ENCODE measurements around the gene RABGAP1L. TPM values are rescaled to one million over a fixed set of nuclear protein-coding genes. Genes with fewer than 3 reads are reported as not detected.
A peak's percentile ranks its signal among the peaks of the same experiment; 100 is the strongest.

Gene RABGAP1L
- total and polyA plus RNA-seq, 7 experiments from 2014 or later: 38.4 to 97.4 (median 55.1) TPM

DNA sequence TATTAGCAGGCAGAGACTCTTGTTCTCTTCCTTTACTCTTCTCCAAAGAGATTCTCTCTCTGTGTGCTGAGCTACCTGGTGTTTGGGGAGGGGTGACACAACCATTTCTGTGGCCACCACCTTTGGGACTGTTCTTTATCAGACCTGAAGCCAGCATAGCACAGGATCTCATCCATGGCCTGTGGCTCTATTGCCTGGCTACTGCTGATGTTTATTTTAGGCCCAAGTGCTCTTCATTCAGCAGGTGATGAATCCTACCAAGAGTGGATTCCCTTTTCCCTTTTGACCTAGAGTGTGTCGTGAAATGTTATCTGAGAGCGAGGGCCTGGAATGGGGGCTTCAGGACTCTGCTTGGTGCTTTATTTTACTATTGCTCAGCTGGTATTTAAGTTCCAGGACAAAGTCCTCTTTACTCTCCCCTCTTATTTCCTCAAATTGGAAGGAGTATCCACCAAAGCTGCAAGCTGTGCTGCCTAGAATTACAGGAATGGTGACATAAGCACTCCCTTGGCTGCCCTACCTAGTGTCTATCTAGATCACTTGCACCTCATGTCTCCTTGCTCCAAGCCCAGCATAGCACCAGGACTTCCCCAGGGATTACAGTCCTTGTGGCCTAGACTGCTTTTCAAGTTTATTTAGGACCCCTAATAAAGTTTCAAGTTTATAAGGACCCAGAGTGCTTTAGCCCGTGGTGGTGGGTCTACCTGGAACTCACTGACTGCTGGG is 193.7 kb downstream of the RABGAP1L start:
- ChIA-PET CTCF (no interaction called here), POLR2A (no interaction called here)
- Mint-ChIP-seq H3K9me3 (peaks cover 0 to 15% (median 2%) of the 10 kb centered on the region in 11 donors), H3K4me3 (no peak overlapping the region), H3K27me3 (no peaks in the 10 kb centered on the region), H3K27ac (no peak overlapping the region), H3K36me3 (peaks cover 10 to 30% (median 26%) of the 10 kb centered on the region in 5 donors), H3K4me1 (peaks cover 0 to 14% (median 5%) of the 10 kb centered on the region in 7 donors)
- Histone ChIP-seq H3K27me3 (ENCODE audit: control insufficient read depth in 2 of 2, insufficient read depth in 2 of 2, low read length in 2 of 2) (no peaks in the 10 kb centered on the region), H3K27ac (ENCODE audit: low read depth, low read length) (no peak overlapping the region), H3K4me1 (ENCODE audit: control insufficient read depth in 2 of 2, insufficient read depth in 2 of 2, low read length in 2 of 2) (peaks cover 0 to 4% of the 10 kb centered on the region in 2 donors), H3K36me3 (ENCODE audit: control insufficient read depth in 2 of 3, insufficient read depth in 3 of 3, low read length in 3 of 3) (no peaks in the 10 kb centered on the region), H3K9me3 (ENCODE audit: control insufficient read depth in 2 of 3, low read length in 3 of 3) (no peaks in the 10 kb centered on the region), H3K4me3 (ENCODE audit: low read length) (no peak overlapping the region)
- ATAC-seq: no peak
- intact Hi-C loops (cut with micrococcal nuclease): no loop called here
- no peak for DNase-seq

DNA sequence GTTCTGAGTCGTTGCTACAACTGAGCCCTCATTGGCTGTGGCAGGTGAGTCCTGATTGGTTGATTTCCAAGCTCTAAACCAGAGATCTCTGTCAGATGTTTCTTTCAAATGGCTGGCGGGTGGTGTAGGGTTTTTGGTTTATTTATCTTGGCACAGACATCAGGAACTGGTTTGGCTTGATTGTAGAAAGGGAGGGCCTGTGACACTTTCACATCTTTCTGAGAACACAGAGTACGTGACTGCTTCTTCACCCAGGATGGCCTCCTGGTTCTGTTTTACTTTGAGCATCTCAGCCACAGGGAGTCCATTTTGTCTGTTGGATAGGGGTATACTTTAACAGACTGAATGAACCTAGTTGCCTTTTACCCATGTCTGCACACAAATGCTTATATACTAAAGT is 199.0 kb downstream of the RABGAP1L start:
- no peak overlapping the region for H3K27ac ChIP-seq (ENCODE audit: low read depth, low read length)
- no peaks in the 10 kb centered on the region for H3K4me1 ChIP-seq (ENCODE audit: control insufficient read depth in 2 of 2, insufficient read depth in 2 of 2, low read length in 2 of 2)
- H3K4me3 Mint-ChIP-seq: no peak overlapping the region
- H3K27me3 ChIP-seq (ENCODE audit: control insufficient read depth in 2 of 2, insufficient read depth in 2 of 2, low read length in 2 of 2): no peaks in the 10 kb centered on the region
- POLR2A ChIA-PET: no interaction called here
- ATAC-seq (no peak), DNase-seq (no peak)
- intact Hi-C loops (cut with micrococcal nuclease): no loop called here
- no peak overlapping the region for H3K27ac Mint-ChIP-seq
- no peaks in the 10 kb centered on the region for H3K9me3 ChIP-seq (ENCODE audit: control insufficient read depth in 2 of 3, low read length in 3 of 3)
- CTCF ChIA-PET: no interaction called here
- no peaks in the 10 kb centered on the region for H3K27me3 Mint-ChIP-seq
- H3K9me3 Mint-ChIP-seq: peaks cover 0 to 5% (median under 1%) of the 10 kb centered on the region in 11 donors
- H3K4me1 Mint-ChIP-seq: peaks cover 0 to 27% (median 13%) of the 10 kb centered on the region in 7 donors
- no peaks in the 10 kb centered on the region for H3K36me3 ChIP-seq (ENCODE audit: control insufficient read depth in 2 of 3, insufficient read depth in 3 of 3, low read length in 3 of 3)
- H3K4me3 ChIP-seq (ENCODE audit: low read length): no peak overlapping the region
- H3K36me3 Mint-ChIP-seq: peaks cover 6 to 22% (median 18%) of the 10 kb centered on the region in 5 donors

- Histone ChIP-seq H3K4me3 (ENCODE audit: low read length) (no peak overlapping the region), H3K4me1 (ENCODE audit: control insufficient read depth in 2 of 2, insufficient read depth in 2 of 2, low read length in 2 of 2) (no peaks in the 10 kb centered on the region), H3K27me3 (ENCODE audit: control insufficient read depth in 2 of 2, insufficient read depth in 2 of 2, low read length in 2 of 2) (no peaks in the 10 kb centered on the region), H3K36me3 (ENCODE audit: control insufficient read depth in 2 of 3, insufficient read depth in 3 of 3, low read length in 3 of 3) (no peaks in the 10 kb centered on the region), H3K9me3 (ENCODE audit: control insufficient read depth in 2 of 3, low read length in 3 of 3) (no peaks in the 10 kb centered on the region), H3K27ac (ENCODE audit: low read depth, low read length) (no peak overlapping the region)
- ChIA-PET POLR2A (no interaction called here), CTCF (no interaction called here)
- Mint-ChIP-seq H3K9me3 (peaks cover 0 to 5% (median 0%) of the 10 kb centered on the region in 11 donors), H3K36me3 (peaks cover under 1 to 21% (median 14%) of the 10 kb centered on the region in 5 donors), H3K27ac (no peak overlapping the region), H3K27me3 (no peaks in the 10 kb centered on the region), H3K4me3 (no peak overlapping the region), H3K4me1 (peaks cover 0 to 29% (median 13%) of the 10 kb centered on the region in 7 donors)
- peak in 1 of 9 donors; percentile 5 for DNase-seq
- ATAC-seq: no peak
- intact Hi-C loops (cut with micrococcal nuclease): no loop called here
These were observed 199.6 kb downstream of the RABGAP1L start for GRCh38 chr1:174358786-174359453.

DNA sequence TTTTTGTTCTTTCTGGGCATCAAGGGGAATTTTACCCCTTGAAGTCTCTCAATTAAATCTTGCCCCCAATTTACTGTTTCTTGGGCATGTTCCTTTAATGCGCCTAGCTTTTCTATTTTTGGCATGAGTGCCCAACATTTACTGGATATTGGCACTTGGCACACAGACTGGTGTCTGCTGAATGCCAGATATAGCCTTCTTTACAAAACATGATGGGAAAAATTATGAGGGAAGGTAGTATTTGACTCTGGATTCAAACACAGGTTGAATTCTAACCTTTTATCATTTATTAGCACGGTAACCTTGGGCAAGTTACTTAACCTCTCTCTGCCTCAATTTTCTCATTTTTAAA is 200.1 kb downstream of the RABGAP1L start:
- Histone ChIP-seq H3K36me3 (ENCODE audit: control insufficient read depth in 2 of 3, insufficient read depth in 3 of 3, low read length in 3 of 3) (no peaks in the 10 kb centered on the region), H3K4me3 (ENCODE audit: low read length) (no peak overlapping the region), H3K27me3 (ENCODE audit: control insufficient read depth in 2 of 2, insufficient read depth in 2 of 2, low read length in 2 of 2) (no peaks in the 10 kb centered on the region), H3K4me1 (ENCODE audit: control insufficient read depth in 2 of 2, insufficient read depth in 2 of 2, low read length in 2 of 2) (no peaks in the 10 kb centered on the region), H3K9me3 (ENCODE audit: control insufficient read depth in 2 of 3, low read length in 3 of 3) (no peaks in the 10 kb centered on the region), H3K27ac (ENCODE audit: low read depth, low read length) (no peak overlapping the region)
- CTCF ChIA-PET: no interaction called here
- Mint-ChIP-seq H3K36me3 (peaks cover 0 to 21% (median 14%) of the 10 kb centered on the region in 5 donors), H3K9me3 (peaks cover 0 to 5% (median 0%) of the 10 kb centered on the region in 11 donors), H3K27me3 (no peaks in the 10 kb centered on the region), H3K4me3 (no peak overlapping the region), H3K27ac (no peak overlapping the region), H3K4me1 (peaks cover 0 to 29% (median 13%) of the 10 kb centered on the region in 7 donors)
- ATAC-seq (no peak), DNase-seq (no peak)
- POLR2A ChIA-PET: no interaction called here
- intact Hi-C loops (cut with micrococcal nuclease): no loop called here

GRCh38 chr1:174364996-174365736 is 205.8 kb downstream of the RABGAP1L start:
- Mint-ChIP-seq H3K27ac (no peak overlapping the region), H3K4me1 (peaks cover 0 to 11% (median 4%) of the 10 kb centered on the region in 7 donors), H3K4me3 (no peak overlapping the region), H3K36me3 (peaks cover 0 to 22% (median 20%) of the 10 kb centered on the region in 5 donors), H3K9me3 (peaks cover 0 to 5% (median 0%) of the 10 kb centered on the region in 11 donors), H3K27me3 (no peaks in the 10 kb centered on the region)
- DNase-seq: no peak
- ChIA-PET POLR2A (no interaction called here), CTCF (no interaction called here)
- ATAC-seq: no peak
- H3K27me3 ChIP-seq (ENCODE audit: control insufficient read depth in 2 of 2, insufficient read depth in 2 of 2, low read length in 2 of 2): no peaks in the 10 kb centered on the region
- H3K36me3 ChIP-seq (ENCODE audit: control insufficient read depth in 2 of 3, insufficient read depth in 3 of 3, low read length in 3 of 3): no peaks in the 10 kb centered on the region
- H3K4me1 ChIP-seq (ENCODE audit: control insufficient read depth in 2 of 2, insufficient read depth in 2 of 2, low read length in 2 of 2): no peaks in the 10 kb centered on the region
- no peak overlapping the region for H3K27ac ChIP-seq (ENCODE audit: low read depth, low read length)
- no peaks in the 10 kb centered on the region for H3K9me3 ChIP-seq (ENCODE audit: control insufficient read depth in 2 of 3, low read length in 3 of 3)
- H3K4me3 ChIP-seq (ENCODE audit: low read length): no peak overlapping the region
- intact Hi-C loops (cut with micrococcal nuclease): no loop called here

GRCh38 chr1:174366946-174367345 is 207.6 kb downstream of the RABGAP1L start:
- intact Hi-C loops (cut with micrococcal nuclease): no loop called here
- Histone ChIP-seq H3K27ac (ENCODE audit: low read depth, low read length) (no peak overlapping the region), H3K9me3 (ENCODE audit: control insufficient read depth in 2 of 3, low read length in 3 of 3) (no peaks in the 10 kb centered on the region), H3K27me3 (ENCODE audit: control insufficient read depth in 2 of 2, insufficient read depth in 2 of 2, low read length in 2 of 2) (no peaks in the 10 kb centered on the region), H3K4me1 (ENCODE audit: control insufficient read depth in 2 of 2, insufficient read depth in 2 of 2, low read length in 2 of 2) (no peaks in the 10 kb centered on the region), H3K4me3 (ENCODE audit: low read length) (no peak overlapping the region), H3K36me3 (ENCODE audit: control insufficient read depth in 2 of 3, insufficient read depth in 3 of 3, low read length in 3 of 3) (no peaks in the 10 kb centered on the region)
- peaks cover 0 to 11% (median 4%) of the 10 kb centered on the region in 7 donors for H3K4me1 Mint-ChIP-seq
- no peak overlapping the region for H3K4me3 Mint-ChIP-seq
- ATAC-seq (no peak), DNase-seq (no peak)
- peaks cover 0 to 5% (median 0%) of the 10 kb centered on the region in 11 donors for H3K9me3 Mint-ChIP-seq
- no peak overlapping the region for H3K27ac Mint-ChIP-seq
- CTCF ChIA-PET: no interaction called here
- H3K36me3 Mint-ChIP-seq: peaks cover 0 to 22% (median 19%) of the 10 kb centered on the region in 5 donors
- POLR2A ChIA-PET: no interaction called here
- H3K27me3 Mint-ChIP-seq: no peaks in the 10 kb centered on the region

Measured in naive thymus-derived CD4-positive, alpha-beta T cell (primary cell).